Astrocyte (in vitro differentiated cells and primary cell): ENCODE data around the gene MED13L.

Source experiments
- EZH2 ChIP-seq: IDR thresholded peaks from 2 replicates; pipeline ENCODE4 v1.6.1; 2012; ENCODE audit warnings: mild to moderate bottlenecking, low read length, inconsistent platforms; ENCODE audit not compliant: insufficient read depth
- TF ChIP-seq, protein P1 (sequence below): IDR thresholded peaks from 2 replicates; pipeline ENCODE4 v1.5.1; 2011; ENCODE audit warnings: low read depth, mild to moderate bottlenecking, inconsistent platforms, low read length, moderate library complexity; ENCODE audit not compliant: insufficient read depth

DNA sequence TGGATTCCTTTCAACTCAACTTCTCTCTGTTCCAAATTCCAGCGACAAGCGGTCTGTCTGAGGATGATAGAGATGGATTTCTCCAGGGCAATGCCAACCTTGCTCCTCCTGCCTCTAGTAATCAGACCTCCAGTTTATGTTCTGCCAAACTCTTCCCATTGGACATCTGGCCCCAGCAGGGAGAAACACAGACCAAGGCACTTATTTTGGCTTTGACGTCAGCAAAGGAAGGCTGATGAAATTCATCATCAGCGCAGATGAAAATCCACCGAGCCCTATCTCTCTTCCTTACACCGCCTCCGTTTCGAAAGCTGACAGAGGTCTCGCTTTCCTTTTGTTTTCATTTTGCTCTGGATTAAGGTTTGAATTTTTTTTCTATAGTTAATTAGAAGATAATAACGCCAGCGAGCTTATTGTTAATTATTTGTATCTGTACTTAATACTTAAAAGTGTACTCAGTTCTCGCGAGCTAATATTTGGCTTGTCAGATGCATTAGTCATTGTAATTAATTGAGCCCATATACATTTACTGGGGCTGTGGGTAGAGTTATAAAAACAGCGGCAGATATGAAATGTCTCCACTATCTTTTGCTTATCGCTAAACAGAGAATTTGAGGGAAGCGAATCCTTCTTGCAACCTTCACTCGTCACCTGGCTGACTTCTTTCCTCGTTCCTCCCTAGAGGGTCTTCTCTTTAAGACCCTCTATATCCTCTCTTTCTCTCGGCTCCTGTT lies 35.9 kb upstream of the MED13L start:
- TF ChIP-seq, protein P1, sequence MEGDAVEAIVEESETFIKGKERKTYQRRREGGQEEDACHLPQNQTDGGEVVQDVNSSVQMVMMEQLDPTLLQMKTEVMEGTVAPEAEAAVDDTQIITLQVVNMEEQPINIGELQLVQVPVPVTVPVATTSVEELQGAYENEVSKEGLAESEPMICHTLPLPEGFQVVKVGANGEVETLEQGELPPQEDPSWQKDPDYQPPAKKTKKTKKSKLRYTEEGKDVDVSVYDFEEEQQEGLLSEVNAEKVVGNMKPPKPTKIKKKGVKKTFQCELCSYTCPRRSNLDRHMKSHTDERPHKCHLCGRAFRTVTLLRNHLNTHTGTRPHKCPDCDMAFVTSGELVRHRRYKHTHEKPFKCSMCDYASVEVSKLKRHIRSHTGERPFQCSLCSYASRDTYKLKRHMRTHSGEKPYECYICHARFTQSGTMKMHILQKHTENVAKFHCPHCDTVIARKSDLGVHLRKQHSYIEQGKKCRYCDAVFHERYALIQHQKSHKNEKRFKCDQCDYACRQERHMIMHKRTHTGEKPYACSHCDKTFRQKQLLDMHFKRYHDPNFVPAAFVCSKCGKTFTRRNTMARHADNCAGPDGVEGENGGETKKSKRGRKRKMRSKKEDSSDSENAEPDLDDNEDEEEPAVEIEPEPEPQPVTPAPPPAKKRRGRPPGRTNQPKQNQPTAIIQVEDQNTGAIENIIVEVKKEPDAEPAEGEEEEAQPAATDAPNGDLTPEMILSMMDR = no peak
- TF ChIP-seq EZH2 = no peak
